Activated CD4-positive, alpha-beta T cell treated with anti-CD3 and anti-CD28 coated beads for 48 hours (primary cell): ENCODE data around the gene ANGPTL2.
A peak's percentile ranks its signal among the peaks of the same experiment; 100 is the strongest.

Source experiments
- DNase-seq: peaks from one replicate; pipeline ENCODE4 v3.0.0-alpha.2; 2020

Gene ANGPTL2

GRCh38 chr9:127074561-127075548 lies 47.6 kb downstream of the ANGPTL2 start:
- DNase-seq, result no peak

GRCh38 chr9:127067603-127068220 lies 54.7 kb downstream of the ANGPTL2 start:
- no peak for DNase-seq

DNA sequence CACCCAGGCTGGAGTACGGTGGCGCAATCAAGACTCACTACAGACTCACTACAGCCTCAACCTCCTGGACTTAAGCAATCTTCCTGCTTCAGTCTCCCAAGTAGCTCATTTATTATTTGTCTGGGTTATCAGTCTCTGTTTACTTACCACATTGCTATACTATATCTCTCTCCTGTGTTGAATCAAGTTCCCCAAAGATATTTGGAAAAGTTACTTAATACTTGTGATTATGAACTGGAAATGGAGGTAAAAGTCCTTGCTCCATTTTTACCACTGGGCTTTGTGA lies 55.6 kb downstream of the ANGPTL2 start:
- DNase-seq, result no peak

DNA sequence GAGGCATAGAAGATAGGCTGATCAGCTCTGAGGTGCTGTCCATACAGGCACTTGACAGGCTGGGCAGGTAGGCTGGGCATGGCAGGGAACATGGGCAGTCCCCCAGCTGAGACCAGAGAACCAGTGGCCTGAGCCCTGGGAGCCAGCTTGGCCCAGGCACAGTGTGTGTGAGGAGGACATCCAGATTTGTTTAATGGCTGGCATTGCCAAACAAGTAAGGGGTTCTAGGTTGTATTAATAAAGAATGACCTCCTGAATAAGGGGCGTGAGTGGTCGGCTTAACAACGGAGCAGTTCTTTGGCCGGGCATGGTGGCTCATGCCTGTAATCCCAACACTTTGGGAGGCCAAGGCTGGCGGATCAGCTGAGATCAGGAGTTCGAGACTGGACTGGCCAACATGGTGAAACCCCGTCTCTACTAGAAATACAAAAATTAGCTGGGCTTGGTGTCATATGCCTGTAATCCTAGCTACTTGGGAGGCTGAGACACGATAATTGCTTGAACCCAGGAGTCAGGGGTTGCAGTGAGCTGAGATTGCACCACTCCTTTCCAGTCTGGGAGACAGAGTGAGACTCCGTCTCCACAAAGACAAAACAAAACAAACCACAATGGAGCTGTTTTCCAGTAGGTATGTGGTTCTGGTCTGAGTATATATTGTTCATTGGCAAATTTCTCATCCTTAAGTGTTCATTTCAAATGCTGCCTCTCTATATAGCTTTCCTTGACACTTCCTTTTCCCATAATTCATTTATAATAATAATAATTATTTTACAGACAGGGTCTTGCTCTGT lies 56.2 kb downstream of the ANGPTL2 start:
- no peak for DNase-seq

DNA sequence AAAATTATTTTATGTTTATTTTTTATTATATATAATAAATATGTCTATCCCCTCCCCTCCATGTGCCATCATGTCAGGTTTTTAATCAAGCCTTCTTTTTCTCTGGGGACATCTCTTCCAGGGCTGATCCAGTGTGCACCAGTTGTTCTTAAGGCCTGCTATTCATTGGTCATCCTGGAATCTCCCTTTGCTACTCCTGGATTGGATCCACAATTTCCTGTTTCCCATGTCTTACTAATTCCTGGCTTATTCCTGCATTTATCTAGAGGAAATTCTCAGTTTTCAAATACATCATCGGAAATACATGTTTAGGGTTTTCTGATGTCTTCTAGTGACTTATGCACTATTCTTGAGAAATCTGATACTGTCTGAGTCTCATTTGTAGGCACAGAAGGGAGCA lies 56.8 kb downstream of the ANGPTL2 start:
- DNase-seq, result no peak

DNA sequence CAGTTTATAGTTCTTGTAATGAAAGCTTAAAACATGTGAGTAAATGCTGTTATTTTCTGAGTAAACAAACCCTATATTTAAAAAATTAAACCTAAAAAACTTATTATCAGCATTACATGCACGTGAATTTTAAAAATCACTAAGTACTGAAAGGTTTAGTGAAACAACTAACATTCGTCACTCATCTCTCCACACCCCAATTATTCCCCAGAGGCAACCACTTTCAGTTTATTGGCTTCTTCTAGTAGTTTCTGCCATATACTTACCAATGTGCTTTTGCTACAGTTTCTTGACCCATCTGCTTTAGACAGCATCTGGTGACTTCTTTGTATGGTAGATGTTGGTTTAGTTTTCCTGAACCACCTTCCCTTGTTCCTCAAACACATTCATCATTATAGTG lies 58.1 kb downstream of the ANGPTL2 start:
- DNase-seq, result no peak

- DNase-seq, result no peak
Measured at GRCh38 chr9:127061411-127061810, 61.0 kb downstream of the ANGPTL2 start.

DNA sequence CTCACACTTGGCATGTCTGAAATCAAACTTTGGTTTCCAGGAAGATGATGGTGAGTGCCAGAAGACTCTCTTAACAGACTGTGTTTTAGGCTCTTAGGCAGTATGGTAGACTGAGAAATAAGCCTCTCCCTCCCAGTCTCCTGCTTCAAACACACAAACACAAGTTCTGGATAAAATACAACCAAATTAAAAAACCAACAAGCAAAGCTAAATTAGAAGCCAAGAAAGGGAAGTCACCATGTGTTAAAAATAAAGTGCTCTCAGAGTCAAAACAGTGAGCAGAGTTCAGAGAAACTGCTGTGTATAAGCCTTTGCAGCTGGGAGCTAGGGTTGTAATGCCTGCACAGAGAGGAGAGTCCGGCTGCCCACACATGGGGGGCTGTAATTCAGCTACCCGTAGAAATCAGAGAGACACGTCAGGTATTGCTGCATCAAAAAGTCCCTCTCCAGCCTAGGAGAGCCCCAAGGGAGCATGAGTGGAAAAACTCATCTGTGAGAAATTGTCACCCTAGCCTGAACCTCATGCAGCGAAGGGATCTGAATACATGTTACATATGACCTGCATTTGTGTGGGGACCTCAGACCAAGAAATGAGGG lies 62.6 kb downstream of the ANGPTL2 start:
- no peak for DNase-seq

DNA sequence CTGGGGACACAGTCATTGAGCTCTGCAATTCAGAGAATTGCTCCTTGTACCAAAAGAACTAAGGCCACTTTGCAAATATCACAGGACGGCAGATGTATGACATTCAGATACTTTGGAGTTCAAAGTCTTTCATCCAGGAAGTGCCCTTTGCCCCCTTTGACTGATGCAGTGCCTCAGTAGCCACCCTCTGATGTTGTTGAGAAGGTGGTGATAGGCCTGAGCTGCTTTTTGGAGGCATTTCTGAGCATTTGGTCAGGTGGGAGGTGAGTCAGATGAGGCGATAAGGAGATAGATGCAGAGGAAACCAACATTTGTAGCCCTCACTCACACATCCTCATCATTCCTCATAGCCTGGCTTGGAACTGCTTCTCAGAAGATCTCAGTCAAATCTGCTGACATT lies 63.4 kb downstream of the ANGPTL2 start:
- DNase-seq, result no peak

- no peak for DNase-seq
Measured at GRCh38 chr9:127058645-127059021, 63.8 kb downstream of the ANGPTL2 start.

DNA sequence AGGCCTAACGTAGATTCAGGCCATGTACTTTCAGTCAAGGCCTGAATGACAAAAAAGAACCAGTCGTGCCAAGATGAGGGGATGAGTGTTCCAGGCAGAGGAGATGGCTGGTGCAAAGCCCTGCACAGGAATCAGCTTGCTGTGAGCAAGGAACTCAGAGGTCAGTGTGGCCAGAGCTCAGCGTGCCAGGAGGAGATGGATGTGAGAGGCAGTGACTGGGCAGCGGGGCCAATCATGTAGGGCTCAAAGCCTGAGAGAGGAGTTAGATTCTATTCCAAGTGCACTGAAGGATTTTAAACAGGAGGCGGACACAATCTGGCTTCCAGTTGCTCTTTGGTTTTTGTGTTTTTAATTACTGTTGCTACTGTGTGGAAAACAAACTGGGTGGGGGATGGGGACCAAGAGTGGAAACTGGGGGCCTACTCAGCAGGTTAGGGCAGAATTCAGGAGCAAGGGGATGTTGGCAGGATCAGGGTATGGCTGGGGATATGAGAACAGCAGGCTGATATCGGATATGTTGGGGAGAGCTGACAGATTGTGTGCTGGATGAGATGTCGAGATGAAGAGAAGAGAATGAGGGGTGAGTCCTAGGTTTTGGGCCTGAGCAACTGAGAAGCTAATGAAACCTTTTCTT lies 64.3 kb downstream of the ANGPTL2 start:
- no peak for DNase-seq

DNA sequence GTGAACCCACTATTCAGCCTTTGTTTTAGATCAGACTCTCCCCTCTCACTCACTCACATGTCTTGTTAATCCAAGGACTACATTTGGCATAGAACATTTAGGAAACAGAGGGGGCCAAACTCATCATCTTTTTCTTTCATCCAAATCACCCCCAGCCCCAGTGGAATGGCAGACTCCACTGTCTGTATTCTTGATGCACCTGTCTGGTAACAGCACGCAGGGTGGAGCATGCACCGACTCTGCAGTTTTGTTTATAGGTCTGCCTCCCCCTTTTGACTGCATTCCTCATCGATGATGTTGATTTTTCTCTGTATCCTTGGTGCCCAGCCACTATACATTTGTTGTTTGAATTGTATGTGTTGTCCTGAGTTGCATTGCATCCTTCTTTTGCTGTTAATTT lies 66.0 kb downstream of the ANGPTL2 start:
- DNase-seq, result no peak

DNA sequence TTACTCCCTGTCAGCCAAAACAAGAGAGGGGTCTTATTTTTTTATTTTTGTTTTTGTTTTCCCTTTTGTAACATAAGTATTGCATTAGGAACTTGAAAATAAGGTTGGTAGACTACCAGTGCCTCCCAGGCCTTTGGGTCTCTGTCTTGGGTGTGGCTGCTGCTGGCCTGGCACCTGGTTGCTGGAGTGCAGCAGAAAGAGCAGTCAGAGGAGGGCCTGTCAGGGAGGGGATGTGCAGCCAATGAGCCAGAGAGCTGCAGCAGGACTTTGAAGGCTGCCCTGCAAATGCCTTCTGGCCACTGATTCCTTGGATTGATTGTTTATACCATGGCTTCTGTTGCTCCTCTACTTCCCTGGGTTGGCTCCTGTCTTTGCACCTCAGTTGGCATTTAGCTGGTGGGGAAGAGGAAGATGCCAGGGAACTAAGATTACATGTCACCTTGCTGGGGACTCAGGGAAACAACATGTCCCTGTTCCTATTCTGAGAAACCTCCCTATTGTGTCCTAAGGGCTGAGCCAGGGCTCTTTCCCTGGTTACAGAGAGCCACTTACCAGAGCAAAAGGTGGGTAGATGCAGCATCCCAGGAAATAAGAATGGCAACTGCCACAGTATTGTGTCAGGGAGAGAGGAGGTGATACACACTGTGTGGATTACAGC lies 66.6 kb downstream of the ANGPTL2 start:
- no peak for DNase-seq

DNA sequence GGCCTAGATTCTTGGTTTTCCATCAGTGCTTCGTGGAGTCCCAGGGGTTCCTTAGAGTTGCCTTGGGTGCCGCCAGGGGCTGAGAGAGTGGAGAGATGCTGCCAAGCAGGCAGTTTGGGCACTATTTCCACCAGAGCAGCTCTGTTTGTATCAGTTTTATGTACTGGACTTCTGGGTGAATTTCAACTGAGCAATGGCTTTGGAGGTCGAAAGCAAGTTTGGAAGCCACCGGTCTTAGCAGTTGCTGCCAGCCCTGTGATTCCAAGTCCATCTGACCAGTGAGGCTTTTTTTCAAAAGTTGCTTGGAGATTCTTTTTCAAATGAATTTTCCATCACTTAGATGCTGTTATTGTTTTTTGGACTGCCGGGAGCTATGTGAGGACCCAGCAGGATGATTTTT lies 68.5 kb downstream of the ANGPTL2 start:
- no peak for DNase-seq

DNA sequence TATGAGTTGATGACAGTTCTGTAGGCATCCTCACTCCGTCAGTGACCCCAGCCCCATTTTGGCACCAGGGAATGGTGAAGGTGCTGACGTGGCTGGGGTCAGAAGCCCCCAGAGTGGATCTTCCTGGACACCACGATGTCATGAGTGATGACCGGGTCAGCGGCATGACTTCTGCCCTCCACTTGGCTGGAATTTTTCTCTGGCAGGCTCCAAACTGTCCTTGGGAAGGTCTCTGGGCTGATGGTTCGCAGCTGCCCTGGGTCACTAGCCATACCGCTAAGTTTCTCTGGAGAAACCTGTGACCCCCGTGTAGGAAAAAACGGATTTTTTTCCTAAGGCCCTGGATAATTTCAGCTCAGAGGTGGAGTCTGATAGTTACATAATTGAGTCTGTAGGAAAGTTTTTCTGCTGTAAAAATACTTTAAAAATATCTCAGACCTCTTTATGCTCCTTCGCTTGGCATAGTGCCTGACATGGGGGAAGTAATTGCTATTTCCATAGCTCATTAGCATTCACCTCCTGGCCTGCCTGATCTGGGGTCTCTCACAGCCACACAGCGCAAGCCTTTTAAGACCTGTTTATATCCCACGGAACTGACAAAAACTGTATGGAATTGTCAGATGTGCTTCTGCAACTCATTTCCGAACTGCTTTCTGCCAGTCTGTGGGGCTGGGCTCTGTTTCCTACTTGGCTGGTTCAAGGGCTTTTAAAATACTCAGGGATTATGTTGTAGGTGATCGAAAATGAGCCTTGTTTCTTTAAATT lies 69.2 kb downstream of the ANGPTL2 start:
- DNase-seq, result no peak

DNA sequence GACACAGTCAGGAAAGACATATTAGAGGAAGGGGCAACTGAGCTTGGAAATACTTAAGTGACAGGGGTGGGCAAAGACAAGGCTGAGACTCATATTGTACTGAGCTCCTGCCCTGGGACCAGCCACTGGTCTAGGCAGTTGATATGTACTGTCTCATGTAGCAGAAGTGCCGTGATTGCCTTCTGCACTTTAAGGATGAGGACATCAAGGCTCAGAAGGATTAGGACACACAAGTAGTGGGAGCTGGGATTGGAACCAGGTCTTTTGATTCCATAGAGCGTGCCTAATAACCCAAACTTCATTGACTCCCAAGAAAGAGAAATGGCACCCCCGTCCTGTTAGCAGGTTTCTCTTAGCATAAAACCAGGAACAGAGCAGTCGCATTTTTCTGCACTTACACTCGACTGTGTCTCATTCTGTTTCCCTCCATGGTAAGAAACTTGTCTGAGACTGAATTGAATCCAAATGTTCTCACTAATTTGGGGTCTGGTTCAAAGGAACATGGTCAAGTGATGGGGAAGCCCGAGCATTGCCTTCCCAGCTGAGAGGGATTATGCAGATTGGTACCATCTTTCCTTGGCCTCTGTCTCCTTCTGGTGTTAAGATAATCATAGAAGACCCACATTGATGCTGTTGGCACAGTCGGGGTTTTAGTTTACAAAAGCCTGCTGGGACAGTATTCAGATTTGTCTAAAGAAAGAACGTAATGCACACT lies 70.4 kb downstream of the ANGPTL2 start:
- no peak for DNase-seq

DNA sequence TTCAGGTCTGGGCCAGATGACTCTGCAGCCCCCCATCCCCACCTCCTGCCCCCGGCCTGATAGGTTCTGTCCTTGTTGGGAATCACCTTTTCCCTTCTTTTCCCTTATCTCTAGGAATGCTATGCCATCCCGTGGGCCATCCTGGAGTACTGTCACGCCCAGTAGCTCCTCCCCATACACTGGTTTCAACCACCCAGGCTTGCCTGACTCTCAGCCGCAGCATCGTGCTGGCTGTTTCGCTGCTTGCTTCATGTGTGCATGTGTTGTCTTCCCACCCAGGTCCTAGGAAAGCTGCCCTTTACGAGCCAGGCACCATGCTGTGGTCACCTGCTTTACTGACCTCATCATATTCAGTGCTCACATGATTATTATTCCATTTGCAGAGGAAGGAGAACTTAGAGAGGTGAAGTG lies 71.8 kb downstream of the ANGPTL2 start:
- no peak for DNase-seq

- DNase-seq, result no peak
Measured at GRCh38 chr9:127050152-127050551, 72.3 kb downstream of the ANGPTL2 start.

DNA sequence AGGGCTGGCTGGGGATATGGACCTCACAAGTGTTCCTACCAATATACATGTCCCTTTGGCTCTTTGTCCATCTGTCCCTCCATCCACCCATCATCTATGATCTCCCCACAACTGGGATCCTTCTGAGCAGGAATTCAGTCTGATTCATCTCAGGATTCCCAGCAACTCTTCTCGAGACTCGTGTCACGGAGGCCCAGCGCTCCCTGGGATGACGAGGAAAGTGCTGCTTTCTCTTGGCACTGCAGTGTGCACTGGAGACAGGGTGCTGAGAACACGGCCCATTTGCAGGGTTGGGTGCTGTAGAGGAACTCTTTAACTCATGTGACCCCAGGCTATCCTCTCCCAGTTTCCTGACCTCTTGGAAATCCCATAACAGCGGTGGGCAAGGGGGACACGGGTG lies 72.9 kb downstream of the ANGPTL2 start:
- no peak for DNase-seq

DNA sequence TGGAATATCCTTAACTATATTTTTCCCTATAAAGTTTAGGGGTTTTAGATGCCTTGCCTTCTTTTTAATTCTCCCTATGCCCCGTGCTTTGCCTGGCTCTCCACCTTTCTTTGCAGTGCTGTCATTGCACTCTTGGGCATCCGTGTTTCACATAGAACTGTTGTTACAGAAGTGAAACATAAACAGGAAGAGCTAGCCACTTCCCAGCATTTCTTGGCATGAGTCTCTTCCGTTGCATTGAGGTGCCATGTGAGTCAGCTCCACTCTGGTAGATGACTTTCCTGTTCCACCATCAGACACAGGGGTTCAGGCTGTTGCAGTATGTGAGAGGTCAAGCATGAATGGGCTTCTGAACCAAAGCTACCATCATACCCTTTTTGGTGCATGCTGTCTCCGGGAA lies 73.4 kb downstream of the ANGPTL2 start:
- DNase-seq, result peak; percentile 29

GRCh38 chr9:127047971-127048370 lies 74.5 kb downstream of the ANGPTL2 start:
- DNase-seq, result no peak
